ENCODE measurements around the gene ARIH1. TPM values are rescaled to one million over a fixed set of nuclear protein-coding genes. Genes with fewer than 3 reads are reported as not detected.

Gene ARIH1
- total RNA-seq, 1 experiment from 2014 or later = 63.0 TPM

GRCh38 chr15:72450805-72451204 is 23.3 kb upstream of the ARIH1 start:
- intact Hi-C loops (cut with micrococcal nuclease) = no loop called here
- DNase-seq = no peak
- ChIA-PET CTCF (no interaction called here), POLR2A (ENCODE audit: unreplicated experiment) (no interaction called here)
- H4K20me1 ChIP-seq (ENCODE audit: low read length) = no peaks in the 10 kb centered on the region
- TF ChIP-seq, protein P1, sequence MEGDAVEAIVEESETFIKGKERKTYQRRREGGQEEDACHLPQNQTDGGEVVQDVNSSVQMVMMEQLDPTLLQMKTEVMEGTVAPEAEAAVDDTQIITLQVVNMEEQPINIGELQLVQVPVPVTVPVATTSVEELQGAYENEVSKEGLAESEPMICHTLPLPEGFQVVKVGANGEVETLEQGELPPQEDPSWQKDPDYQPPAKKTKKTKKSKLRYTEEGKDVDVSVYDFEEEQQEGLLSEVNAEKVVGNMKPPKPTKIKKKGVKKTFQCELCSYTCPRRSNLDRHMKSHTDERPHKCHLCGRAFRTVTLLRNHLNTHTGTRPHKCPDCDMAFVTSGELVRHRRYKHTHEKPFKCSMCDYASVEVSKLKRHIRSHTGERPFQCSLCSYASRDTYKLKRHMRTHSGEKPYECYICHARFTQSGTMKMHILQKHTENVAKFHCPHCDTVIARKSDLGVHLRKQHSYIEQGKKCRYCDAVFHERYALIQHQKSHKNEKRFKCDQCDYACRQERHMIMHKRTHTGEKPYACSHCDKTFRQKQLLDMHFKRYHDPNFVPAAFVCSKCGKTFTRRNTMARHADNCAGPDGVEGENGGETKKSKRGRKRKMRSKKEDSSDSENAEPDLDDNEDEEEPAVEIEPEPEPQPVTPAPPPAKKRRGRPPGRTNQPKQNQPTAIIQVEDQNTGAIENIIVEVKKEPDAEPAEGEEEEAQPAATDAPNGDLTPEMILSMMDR (conservative IDR thresholded peaks at IDR 0.05; ENCODE audit: low read depth, low read length) = no peak
- TF ChIP-seq EZH2 (IDR thresholded peaks at IDR 0.05; ENCODE audit: low read length, unreplicated experiment) = no peak
- no peak overlapping the region for H3K4me3 ChIP-seq (ENCODE audit: low read length)
- no peaks in the 10 kb centered on the region for H3F3A ChIP-seq (ENCODE audit: low read length, unreplicated experiment)
- no peaks in the 10 kb centered on the region for H3K9me2 ChIP-seq (replicated peaks; ENCODE audit: low read length)
- no peak overlapping the region for H2AFZ ChIP-seq (ENCODE audit: low read length)
- no peak for ATAC-seq
- no peaks in the 10 kb centered on the region for H3K36me3 ChIP-seq (ENCODE audit: low read depth, low read length)
- no peak overlapping the region for H3K4me2 ChIP-seq (ENCODE audit: low read length)
- H3K4me1 ChIP-seq (ENCODE audit: insufficient read depth, low read length) = no peaks in the 10 kb centered on the region
- no peaks in the 10 kb centered on the region for H3K27me3 ChIP-seq (ENCODE audit: low read length)
- BruUV-seq (replicated peaks) = no TSS peak
- H3K27ac ChIP-seq (ENCODE audit: low read length) = no peak overlapping the region
- no peaks in the 10 kb centered on the region for H3K9me3 ChIP-seq (ENCODE audit: low read length)
- no peaks in the 10 kb centered on the region for H3K79me2 ChIP-seq (ENCODE audit: low read length)
- H3K9ac ChIP-seq (ENCODE audit: low read length) = no peak overlapping the region

DNA sequence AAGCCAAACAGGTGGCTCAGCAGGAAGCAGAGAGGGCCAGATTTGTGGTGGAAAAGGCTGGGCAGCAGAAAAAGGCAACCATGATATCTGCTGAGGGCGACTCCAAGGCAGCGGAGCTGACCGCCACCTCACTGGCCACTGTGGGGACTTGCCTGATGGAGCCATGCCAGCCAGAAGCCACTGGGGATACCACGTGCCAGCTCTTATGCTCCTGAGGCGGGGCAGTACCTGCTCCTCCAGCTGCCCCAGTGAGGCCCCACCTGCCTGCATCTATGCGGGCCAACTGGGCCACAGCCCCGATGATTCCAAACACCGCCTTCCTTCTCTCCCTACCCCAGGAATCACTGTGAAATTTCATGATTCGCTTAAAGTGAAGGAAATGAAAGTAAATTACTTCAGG is 22.9 kb upstream of the ARIH1 start:
- CTCF ChIA-PET = no interaction called here

GRCh38 chr15:72456684-72457083 is 17.4 kb upstream of the ARIH1 start:
- intact Hi-C loops (cut with micrococcal nuclease) = no loop called here
- CTCF ChIA-PET = no interaction called here
- Histone ChIP-seq H4K20me1 (ENCODE audit: low read length) (no peaks in the 10 kb centered on the region), H2AFZ (ENCODE audit: low read length) (no peak overlapping the region), H3K4me3 (ENCODE audit: low read length) (no peak overlapping the region), H3K27me3 (ENCODE audit: low read length) (no peaks in the 10 kb centered on the region), H3F3A (ENCODE audit: low read length, unreplicated experiment) (no peaks in the 10 kb centered on the region), H3K36me3 (ENCODE audit: low read depth, low read length) (no peaks in the 10 kb centered on the region), H3K9me3 (ENCODE audit: low read length) (no peaks in the 10 kb centered on the region), H3K4me1 (ENCODE audit: insufficient read depth, low read length) (no peaks in the 10 kb centered on the region), H3K27ac (ENCODE audit: low read length) (no peak overlapping the region), H3K79me2 (ENCODE audit: low read length) (no peaks in the 10 kb centered on the region), H3K9ac (ENCODE audit: low read length) (no peak overlapping the region), H3K4me2 (ENCODE audit: low read length) (no peak overlapping the region), H3K9me2 (replicated peaks; ENCODE audit: low read length) (no peaks in the 10 kb centered on the region)
- POLR2A ChIA-PET (ENCODE audit: unreplicated experiment) = no interaction called here
- TF ChIP-seq, protein P1 (conservative IDR thresholded peaks at IDR 0.05; ENCODE audit: low read depth, low read length) = no peak
- TF ChIP-seq EZH2 (IDR thresholded peaks at IDR 0.05; ENCODE audit: low read length, unreplicated experiment) (no peak), EZH2phosphoT487 (IDR thresholded peaks at IDR 0.05; ENCODE audit: borderline replicate concordance, low read length) (no peak)
- ATAC-seq = no peak
- DNase-seq = no peak
- no TSS peak for BruUV-seq (replicated peaks)

More for the DNA sequence above, 22.9 kb upstream of the ARIH1 start:
- no peak overlapping the region for H3K27ac ChIP-seq (ENCODE audit: low read length)
- H3K9ac ChIP-seq (ENCODE audit: low read length) = no peak overlapping the region
- no peaks in the 10 kb centered on the region for H3F3A ChIP-seq (ENCODE audit: low read length, unreplicated experiment)
- no peak overlapping the region for H2AFZ ChIP-seq (ENCODE audit: low read length)
- no peaks in the 10 kb centered on the region for H3K27me3 ChIP-seq (ENCODE audit: low read length)
- H3K4me2 ChIP-seq (ENCODE audit: low read length) = no peak overlapping the region
- no peak for ATAC-seq
- POLR2A ChIA-PET (ENCODE audit: unreplicated experiment) = no interaction called here
- no TSS peak for BruUV-seq (replicated peaks)
- intact Hi-C loops (cut with micrococcal nuclease) = no loop called here
- H3K9me2 ChIP-seq (replicated peaks; ENCODE audit: low read length) = no peaks in the 10 kb centered on the region
- H4K20me1 ChIP-seq (ENCODE audit: low read length) = no peaks in the 10 kb centered on the region
- no peak for DNase-seq
- H3K4me1 ChIP-seq (ENCODE audit: insufficient read depth, low read length) = no peaks in the 10 kb centered on the region
- TF ChIP-seq EZH2phosphoT487 (IDR thresholded peaks at IDR 0.05; ENCODE audit: borderline replicate concordance, low read length) (no peak), EZH2 (IDR thresholded peaks at IDR 0.05; ENCODE audit: low read length, unreplicated experiment) (no peak)
- TF ChIP-seq, protein P1 (conservative IDR thresholded peaks at IDR 0.05; ENCODE audit: low read depth, low read length) = no peak
- H3K79me2 ChIP-seq (ENCODE audit: low read length) = no peaks in the 10 kb centered on the region
- H3K9me3 ChIP-seq (ENCODE audit: low read length) = no peaks in the 10 kb centered on the region
- no peak overlapping the region for H3K4me3 ChIP-seq (ENCODE audit: low read length)
- H3K36me3 ChIP-seq (ENCODE audit: low read depth, low read length) = no peaks in the 10 kb centered on the region
